Measurements from ENCODE around the gene ARPP19.

GRCh38 chr15:52511084-52511483 is 57.7 kb downstream of the ARPP19 start:
- TF ChIP-seq, protein P1, sequence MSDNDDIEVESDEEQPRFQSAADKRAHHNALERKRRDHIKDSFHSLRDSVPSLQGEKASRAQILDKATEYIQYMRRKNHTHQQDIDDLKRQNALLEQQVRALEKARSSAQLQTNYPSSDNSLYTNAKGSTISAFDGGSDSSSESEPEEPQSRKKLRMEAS (IDR thresholded peaks at IDR 0.05; ENCODE audit: low read depth, low read length): no peak
- TF ChIP-seq RELA (IDR thresholded peaks at IDR 0.05; ENCODE audit: borderline replicate concordance, partially characterized antibody): no peak
- TF ChIP-seq POLR2A (IDR thresholded peaks at IDR 0.05; ENCODE audit: low read depth, low read length): no peak
- TF ChIP-seq POLR2AphosphoS2 (IDR thresholded peaks at IDR 0.05; ENCODE audit: low read depth, low read length): no peak
- TF ChIP-seq TCF12 (IDR thresholded peaks at IDR 0.05; ENCODE audit: low read depth, low read length): no peak
- TF ChIP-seq NBN (IDR thresholded peaks at IDR 0.05): no peak
- TF ChIP-seq SRF (IDR thresholded peaks at IDR 0.05; ENCODE audit: low read depth in 2 of 2, low read length in 2 of 2): no peak
- no peak for TF ChIP-seq CREB1 (IDR thresholded peaks at IDR 0.05; ENCODE audit: low read depth)
- no peak for TF ChIP-seq ZBTB40 (IDR thresholded peaks at IDR 0.05; ENCODE audit: borderline replicate concordance)
- no peak for TF ChIP-seq FOXK2 (IDR thresholded peaks at IDR 0.05)
- no peak for TF ChIP-seq USF1 (IDR thresholded peaks at IDR 0.05; ENCODE audit: borderline replicate concordance, extremely low read length, insufficient read depth, low read depth, low read length)
- no peak for TF ChIP-seq SMC3 (IDR thresholded peaks at IDR 0.05; ENCODE audit: borderline replicate concordance, low read length)
- no peak for TF ChIP-seq NFIC (IDR thresholded peaks at IDR 0.05; ENCODE audit: low read depth, low read length)

Data from GM12878 (cell line).